Hepatocyte (in vitro differentiated cells): ENCODE data around the gene STX8. TPM values are rescaled to one million over a fixed set of nuclear protein-coding genes. Genes with fewer than 3 reads are reported as not detected.

ENCODE experiments used
- DNase-seq: peaks from one replicate; pipeline ENCODE4 v3.0.0-alpha.2; 2016; ENCODE audit warnings: low spot score
- H2AFZ ChIP-seq: fragments of 200-600 bp; sonication (generic); 2 replicates; pipeline ENCODE4 v1.6.0; 2016; ENCODE audit warnings: antibody characterized with exemption, mild to moderate bottlenecking
- H3K27ac ChIP-seq: fragments of 200-600 bp; sonication (generic); 2 replicates; pipeline ENCODE4 v1.5.1; 2016; ENCODE audit warnings: mild to moderate bottlenecking
- H3K27me3 ChIP-seq: fragments of 200-600 bp; sonication (generic); 2 replicates; pipeline ENCODE4 v1.6.1; 2016
- H3K36me3 ChIP-seq: fragments of 200-600 bp; sonication (generic); replicated peaks from 2 replicates; pipeline ENCODE4 v1.5.1; 2016; ENCODE audit warnings: low read depth; ENCODE audit not compliant: insufficient read depth
- H3K4me1 ChIP-seq: fragments of 200-600 bp; sonication (generic); 2 replicates; pipeline ENCODE4 v1.5.1; 2016; ENCODE audit warnings: mild to moderate bottlenecking, moderate library complexity; ENCODE audit not compliant: insufficient read depth
- H3K4me2 ChIP-seq: fragments of 200-600 bp; sonication (generic); 2 replicates; pipeline ENCODE4 v1.6.0; 2016
- H3K4me3 ChIP-seq: fragments of 200-600 bp; sonication (generic); 2 replicates; pipeline ENCODE4 v1.5.1; 2016; ENCODE audit warnings: mild to moderate bottlenecking
- H3K79me2 ChIP-seq: fragments of 200-600 bp; sonication (generic); 2 replicates; pipeline ENCODE4 v1.6.0; 2017; ENCODE audit warnings: mild to moderate bottlenecking
- H3K9me2 ChIP-seq: fragments of 200-600 bp; sonication (generic); replicated peaks from 2 replicates; pipeline ENCODE4 v1.6.0; 2017; ENCODE audit warnings: mild to moderate bottlenecking; ENCODE audit not compliant: insufficient read depth
- H3K9me3 ChIP-seq: fragments of 200-600 bp; sonication (generic); 2 replicates; pipeline ENCODE4 v1.5.1; 2016; ENCODE audit warnings: low read depth, mild to moderate bottlenecking
- H4K20me1 ChIP-seq: fragments of 200-600 bp; sonication (generic); 2 replicates; pipeline ENCODE4 v1.6.0; 2016; ENCODE audit warnings: mild to moderate bottlenecking; ENCODE audit not compliant: insufficient read depth, poor library complexity, severe bottlenecking
- EZH2 ChIP-seq: fragments of 200-600 bp; sonication (generic); IDR thresholded peaks from 2 replicates; pipeline ENCODE4 v1.6.1; 2016; ENCODE audit warnings: antibody characterized with exemption, mild to moderate bottlenecking, borderline replicate concordance
- EZH2phosphoT487 ChIP-seq: fragments of 200-600 bp; sonication (generic); IDR thresholded peaks from one replicate; pipeline ENCODE4 v1.6.1; 2018; ENCODE audit warnings: antibody characterized with exemption, mild to moderate bottlenecking, low read depth, moderate library complexity; ENCODE audit not compliant: unreplicated experiment, severe bottlenecking
- WGBS: methylation state at CpG from one replicate; pipeline ENCODE4 v1.1.6; 2016; ENCODE audit warnings: low lambda C conversion rate; ENCODE audit errors: missing lambda C conversion rate; 5-methylcytosine and 5-hydroxymethylcytosine counted together
- polyA plus RNA-seq: library from polyadenylated mRNA; unstranded; fragments of >200 nt; fragmentation: Nextera tagmentation; extraction: Ambion mirVana; gene quantifications from 2 replicates; pipeline ENCODE4 v1.2.1, GENCODE V29; 2016
- total RNA-seq: library from RNA; depleted of rRNA; stranded (reverse); fragments of >200 nt; gene quantifications from 2 replicates; pipeline ENCODE4 v1.2.3, GENCODE V29; 2014
- TF ChIP-seq, protein P1 (sequence below): fragments of 200-600 bp; sonication (generic); IDR thresholded peaks from 2 replicates; pipeline ENCODE4 v1.5.1; 2016; ENCODE audit warnings: antibody characterized with exemption, mild to moderate bottlenecking; ENCODE audit not compliant: poor library complexity

The STX8 gene
- total and polyA plus RNA-seq, 2 experiments from 2014 or later = 40.6 to 64.7 TPM

DNA sequence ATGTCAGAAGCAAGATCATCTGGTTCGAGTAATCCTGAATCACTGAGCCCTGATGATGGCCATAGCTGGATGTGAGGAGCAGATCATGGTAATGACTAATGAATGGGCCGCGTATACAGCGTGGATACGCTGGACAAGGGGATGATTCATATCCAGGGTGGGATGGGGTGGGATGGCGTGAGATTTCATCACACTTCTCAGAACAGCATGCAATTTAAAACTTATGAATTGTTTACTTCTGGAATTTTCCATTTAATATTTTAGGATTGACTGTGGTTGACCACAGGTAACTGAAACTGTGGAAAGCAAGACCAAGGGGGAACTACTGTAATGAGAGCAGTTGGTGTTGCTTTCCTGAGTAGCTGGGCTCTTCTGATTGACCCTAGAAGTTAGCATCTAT is 225.5 kb downstream of the STX8 start:
- no peak for DNase-seq
- no peaks in the 10 kb centered on the region for H4K20me1 ChIP-seq
- H3K4me3 ChIP-seq = no peak overlapping the region
- no peak overlapping the region for H2AFZ ChIP-seq
- no peaks in the 10 kb centered on the region for H3K79me2 ChIP-seq
- H3K36me3 ChIP-seq = no peaks in the 10 kb centered on the region
- no peak overlapping the region for H3K27ac ChIP-seq
- no peaks in the 10 kb centered on the region for H3K4me1 ChIP-seq
- H3K4me2 ChIP-seq = no peak overlapping the region
- H3K27me3 ChIP-seq = no peaks in the 10 kb centered on the region
- TF ChIP-seq EZH2 (no peak), EZH2phosphoT487 (no peak)
- TF ChIP-seq, protein P1, sequence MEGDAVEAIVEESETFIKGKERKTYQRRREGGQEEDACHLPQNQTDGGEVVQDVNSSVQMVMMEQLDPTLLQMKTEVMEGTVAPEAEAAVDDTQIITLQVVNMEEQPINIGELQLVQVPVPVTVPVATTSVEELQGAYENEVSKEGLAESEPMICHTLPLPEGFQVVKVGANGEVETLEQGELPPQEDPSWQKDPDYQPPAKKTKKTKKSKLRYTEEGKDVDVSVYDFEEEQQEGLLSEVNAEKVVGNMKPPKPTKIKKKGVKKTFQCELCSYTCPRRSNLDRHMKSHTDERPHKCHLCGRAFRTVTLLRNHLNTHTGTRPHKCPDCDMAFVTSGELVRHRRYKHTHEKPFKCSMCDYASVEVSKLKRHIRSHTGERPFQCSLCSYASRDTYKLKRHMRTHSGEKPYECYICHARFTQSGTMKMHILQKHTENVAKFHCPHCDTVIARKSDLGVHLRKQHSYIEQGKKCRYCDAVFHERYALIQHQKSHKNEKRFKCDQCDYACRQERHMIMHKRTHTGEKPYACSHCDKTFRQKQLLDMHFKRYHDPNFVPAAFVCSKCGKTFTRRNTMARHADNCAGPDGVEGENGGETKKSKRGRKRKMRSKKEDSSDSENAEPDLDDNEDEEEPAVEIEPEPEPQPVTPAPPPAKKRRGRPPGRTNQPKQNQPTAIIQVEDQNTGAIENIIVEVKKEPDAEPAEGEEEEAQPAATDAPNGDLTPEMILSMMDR = no peak
- no peaks in the 10 kb centered on the region for H3K9me3 ChIP-seq
- H3K9me2 ChIP-seq = no peaks in the 10 kb centered on the region
- 94% methylated on average over 6 of the region's 6 CpGs for WGBS

DNA sequence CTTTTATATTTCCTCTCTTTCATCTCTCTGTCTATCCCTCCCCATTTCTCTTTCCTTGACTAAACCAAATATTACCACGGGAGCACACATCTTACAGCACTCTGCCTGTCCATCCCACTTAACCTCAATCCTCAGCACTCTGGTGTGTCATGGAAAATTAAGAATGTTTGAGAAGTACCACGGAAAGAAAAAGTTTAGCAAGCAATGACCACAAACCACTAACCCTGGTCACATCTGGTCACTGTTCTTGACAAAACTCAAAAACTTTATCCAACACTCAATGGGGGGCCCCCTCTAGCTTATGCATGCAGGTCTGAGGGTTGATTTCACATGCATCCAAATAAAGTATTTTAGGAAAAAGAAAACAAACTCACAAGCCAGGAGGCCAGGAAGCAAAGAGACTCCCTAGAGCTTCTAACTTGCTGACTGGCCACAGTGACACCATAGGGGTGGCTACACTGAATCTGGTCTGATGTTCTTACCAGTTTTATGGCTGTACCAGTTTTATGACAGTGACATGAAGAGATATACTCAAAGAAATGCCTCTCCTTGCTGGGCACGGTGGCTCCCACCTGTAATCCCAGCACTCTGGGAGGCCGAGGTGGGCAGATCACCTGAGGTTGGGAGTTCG is 229.2 kb downstream of the STX8 start:
- no peaks in the 10 kb centered on the region for H3K36me3 ChIP-seq
- no peak overlapping the region for H3K4me2 ChIP-seq
- H3K27ac ChIP-seq = no peak overlapping the region
- H3K9me3 ChIP-seq = no peaks in the 10 kb centered on the region
- no peaks in the 10 kb centered on the region for H3K79me2 ChIP-seq
- no peak overlapping the region for H3K4me3 ChIP-seq
- TF ChIP-seq, protein P1 = no peak
- no peak for TF ChIP-seq EZH2
- no peaks in the 10 kb centered on the region for H3K9me2 ChIP-seq
- H4K20me1 ChIP-seq = no peaks in the 10 kb centered on the region
- DNase-seq = no peak
- H2AFZ ChIP-seq = no peak overlapping the region
- 87% methylated on average over 5 of the region's 5 CpGs for WGBS
- no peaks in the 10 kb centered on the region for H3K27me3 ChIP-seq
- no peaks in the 10 kb centered on the region for H3K4me1 ChIP-seq

GRCh38 chr17:9343516-9343915 is 232.1 kb downstream of the STX8 start:
- no peaks in the 10 kb centered on the region for H4K20me1 ChIP-seq
- DNase-seq = peak; percentile 47
- no peak overlapping the region for H3K4me3 ChIP-seq
- no peaks in the 10 kb centered on the region for H3K36me3 ChIP-seq
- no peaks in the 10 kb centered on the region for H3K9me3 ChIP-seq
- 41% methylated on average over 5 of the region's 5 CpGs for WGBS
- no peak overlapping the region for H2AFZ ChIP-seq
- no peak overlapping the region for H3K27ac ChIP-seq
- no peaks in the 10 kb centered on the region for H3K9me2 ChIP-seq
- H3K4me2 ChIP-seq = no peak overlapping the region
- no peaks in the 10 kb centered on the region for H3K79me2 ChIP-seq
- H3K27me3 ChIP-seq = no peaks in the 10 kb centered on the region
- TF ChIP-seq, protein P1 = no peak
- no peak for TF ChIP-seq EZH2
- no peak for TF ChIP-seq EZH2phosphoT487
- H3K4me1 ChIP-seq = no peaks in the 10 kb centered on the region

DNA sequence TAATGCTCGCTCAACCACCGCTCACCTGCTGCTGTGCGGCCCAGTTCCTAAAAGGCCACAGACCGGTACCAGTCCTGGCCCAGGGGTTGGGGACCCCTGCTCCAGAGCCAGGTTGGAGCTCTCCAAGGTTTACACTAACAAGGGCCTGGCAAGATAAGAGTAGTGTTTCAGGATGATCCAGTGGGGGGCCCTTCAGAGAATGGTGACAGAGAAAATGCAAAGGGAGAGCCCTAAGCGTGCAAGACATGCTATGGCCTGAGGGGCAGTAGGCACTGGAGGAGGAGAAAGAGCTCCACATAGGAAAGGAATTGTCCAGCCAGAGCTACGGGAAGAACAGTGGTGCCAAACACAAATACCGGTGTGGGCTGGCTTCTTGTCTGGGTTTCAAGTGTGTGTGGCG is 233.4 kb downstream of the STX8 start:
- no peak for DNase-seq
- H3K9me2 ChIP-seq = no peaks in the 10 kb centered on the region
- H3K36me3 ChIP-seq = no peaks in the 10 kb centered on the region
- H3K4me2 ChIP-seq = no peak overlapping the region
- H3K27ac ChIP-seq = no peak overlapping the region
- H3K9me3 ChIP-seq = no peaks in the 10 kb centered on the region
- no peaks in the 10 kb centered on the region for H3K79me2 ChIP-seq
- H3K27me3 ChIP-seq = no peaks in the 10 kb centered on the region
- H2AFZ ChIP-seq = no peak overlapping the region
- 89% methylated on average over 8 of the region's 8 CpGs for WGBS
- no peak overlapping the region for H3K4me3 ChIP-seq
- H4K20me1 ChIP-seq = no peaks in the 10 kb centered on the region
- no peaks in the 10 kb centered on the region for H3K4me1 ChIP-seq
- TF ChIP-seq, protein P1 = no peak
- TF ChIP-seq EZH2phosphoT487 = no peak
- TF ChIP-seq EZH2 = no peak
